ENCODE results near the gene AP1S1. TPM values are rescaled to one million over a fixed set of nuclear protein-coding genes. Genes with fewer than 3 reads are reported as not detected.

Gene AP1S1
- total and polyA plus RNA-seq, 2 donors (not counting 3 experiments of a cell fraction or from before 2014, with no cell fraction given) = 93.3 to 106 TPM

DNA sequence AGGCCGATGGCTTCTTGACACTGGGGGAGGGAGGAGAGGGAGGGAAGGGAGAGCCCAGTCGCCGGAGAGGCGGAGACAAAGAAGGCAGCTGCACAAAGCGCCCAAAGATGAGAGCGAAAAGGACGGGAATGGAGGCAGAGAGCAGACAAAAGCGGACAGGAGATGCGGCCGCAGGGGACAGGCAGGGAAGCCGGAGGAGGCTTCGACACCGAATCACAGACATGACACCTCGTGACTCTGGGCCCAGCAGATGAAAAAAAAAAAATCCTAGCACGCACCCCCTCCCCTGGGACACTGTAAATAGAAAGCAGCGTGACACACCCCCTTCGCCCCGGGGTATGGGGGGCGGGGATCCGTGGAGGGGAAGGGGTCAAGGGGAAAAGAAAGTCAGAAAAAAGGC is 24.8 kb downstream of the AP1S1 start:
- no peak overlapping the region for H2AFZ ChIP-seq (ENCODE audit: low read depth, low read length)
- intact Hi-C loops (cut with micrococcal nuclease) = loop anchor here (10.0 kb wide), 1 partner anchor 556 kb away; no protein-coding TSS in a partner anchor
- no peak overlapping the region for H3K4me3 ChIP-seq (replicated peaks in 1 of 3; ENCODE audit: insufficient read depth in 1 of 3, low read depth in 1 of 3, low read length in 3 of 3)

DNA sequence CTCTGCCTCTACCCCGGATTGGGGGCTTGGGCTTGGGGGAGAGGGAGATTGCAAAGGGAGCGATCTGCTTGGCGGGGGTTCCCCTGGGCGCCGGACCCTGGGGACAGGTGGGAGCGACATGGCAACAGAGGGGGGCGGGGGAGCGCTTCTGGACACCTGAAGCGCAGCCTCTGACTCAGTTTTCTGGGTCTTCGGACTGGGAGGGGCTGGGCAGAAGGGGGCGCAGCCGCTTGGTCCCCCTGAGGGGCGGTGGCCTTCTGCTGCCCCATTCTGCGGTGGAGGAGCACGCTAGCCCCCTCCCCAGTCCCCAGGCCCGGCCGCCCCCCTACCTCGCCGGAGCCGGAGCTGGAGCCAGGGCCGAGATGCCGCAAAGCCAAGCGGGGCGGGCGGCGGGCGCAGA is 25.4 kb downstream of the AP1S1 start:
- DNase-seq (ENCODE audit: low read depth, low spot score) (no peak), FAIRE-seq (no peak)
- Histone ChIP-seq H3K9me3 (replicated peaks; ENCODE audit: control insufficient read depth, insufficient read depth, low read length) (no peaks in the 10 kb centered on the region), H3K9me1 (replicated peaks; ENCODE audit: control insufficient read depth, extremely low read depth, insufficient read depth, low read length) (no peaks in the 10 kb centered on the region), H4K20me1 (replicated peaks; ENCODE audit: control insufficient read depth, extremely low read depth, insufficient read depth, low read length) (no peaks in the 10 kb centered on the region), H3K9ac (replicated peaks; ENCODE audit: extremely low read depth, insufficient read depth, low read length) (no peak overlapping the region), H3K79me2 (ENCODE audit: control insufficient read depth, insufficient read depth, low read length) (no peaks in the 10 kb centered on the region), H3K36me3 (ENCODE audit: control insufficient read depth in 2 of 2, extremely low read depth in 1 of 2, insufficient read depth in 2 of 2, low read length in 2 of 2) (no peaks in the 10 kb centered on the region), H3K27ac (ENCODE audit: insufficient read depth, low read depth, low read length) (no peak overlapping the region), H3K4me2 (ENCODE audit: insufficient read depth, low read length) (no peak overlapping the region), H3K27me3 (ENCODE audit: control insufficient read depth in 2 of 2, insufficient read depth in 2 of 2, low read length in 2 of 2) (peaks cover 41 to 52% of the 10 kb centered on the region in 2 experiments), H3K4me3 (replicated peaks in 1 of 3; ENCODE audit: insufficient read depth in 1 of 3, low read depth in 1 of 3, low read length in 3 of 3) (no peak overlapping the region), H3K4me1 (ENCODE audit: control insufficient read depth, extremely low read depth, insufficient read depth, low read length) (no peaks in the 10 kb centered on the region), H2AFZ (ENCODE audit: low read depth, low read length) (no peak overlapping the region)
- intact Hi-C loops (cut with micrococcal nuclease) = loop anchor here (10.0 kb wide), 1 partner anchor 555 kb away; no protein-coding TSS in a partner anchor
- no TSS peak for BruUV-seq (replicated peaks)
- ChIA-PET CTCF (interaction anchor here (1.0 kb wide), 2 partner anchors 13 to 36 kb away, joined by 4 to 5 read pairs; no protein-coding TSS in a partner anchor), POLR2A (no interaction called here)
- TF ChIP-seq GATA2 (IDR thresholded peaks at IDR 0.05; ENCODE audit: insufficient read depth, insufficient read length, low read depth, low read length) = no peak
- no peak for TF ChIP-seq MYC (IDR thresholded peaks at IDR 0.05; ENCODE audit: low read depth, low read length)
- TF ChIP-seq EZH2 (IDR thresholded peaks at IDR 0.05; ENCODE audit: borderline replicate concordance, low read depth, low read length, severe bottlenecking) = no peak
- TF ChIP-seq POLR2AphosphoS5 (IDR thresholded peaks at IDR 0.05; ENCODE audit: insufficient read depth, low read depth, low read length) = no peak
- no peak for TF ChIP-seq JUN (IDR thresholded peaks at IDR 0.05; ENCODE audit: borderline replicate concordance, insufficient read depth, insufficient read length, low read depth)
- TF ChIP-seq MAX (IDR thresholded peaks at IDR 0.05; ENCODE audit: insufficient read depth, insufficient read length) = no peak
- no peak for TF ChIP-seq POLR2A (IDR thresholded peaks at IDR 0.05; ENCODE audit: low read depth, low read length)
- dilution Hi-C loops (cut with MboI; ENCODE audit: extremely low pct_ligation_motif_present, low sequenced_read_pairs) = no loop called here

More for the DNA sequence above, 24.8 kb downstream of the AP1S1 start:
- Histone ChIP-seq H3K9ac (replicated peaks; ENCODE audit: extremely low read depth, insufficient read depth, low read length) (no peak overlapping the region), H3K9me3 (replicated peaks; ENCODE audit: control insufficient read depth, insufficient read depth, low read length) (no peaks in the 10 kb centered on the region), H3K27me3 (ENCODE audit: control insufficient read depth in 2 of 2, insufficient read depth in 2 of 2, low read length in 2 of 2) (peaks cover 47 to 58% of the 10 kb centered on the region in 2 experiments), H3K79me2 (ENCODE audit: control insufficient read depth, insufficient read depth, low read length) (no peaks in the 10 kb centered on the region), H4K20me1 (replicated peaks; ENCODE audit: control insufficient read depth, extremely low read depth, insufficient read depth, low read length) (no peaks in the 10 kb centered on the region), H3K4me1 (ENCODE audit: control insufficient read depth, extremely low read depth, insufficient read depth, low read length) (no peaks in the 10 kb centered on the region), H3K4me2 (ENCODE audit: insufficient read depth, low read length) (no peak overlapping the region), H3K36me3 (ENCODE audit: control insufficient read depth in 2 of 2, extremely low read depth in 1 of 2, insufficient read depth in 2 of 2, low read length in 2 of 2) (no peaks in the 10 kb centered on the region), H3K9me1 (replicated peaks; ENCODE audit: control insufficient read depth, extremely low read depth, insufficient read depth, low read length) (no peaks in the 10 kb centered on the region), H3K27ac (ENCODE audit: insufficient read depth, low read depth, low read length) (no peak overlapping the region)
- dilution Hi-C loops (cut with MboI; ENCODE audit: extremely low pct_ligation_motif_present, low sequenced_read_pairs) = no loop called here
- CTCF ChIA-PET = interaction anchor here (0.7 to 6.3 kb wide), 3 partner anchors 13 to 139 kb away, joined by 4 to 39 read pairs (median 9); no protein-coding TSS in a partner anchor
- FAIRE-seq (no peak), DNase-seq (ENCODE audit: low read depth, low spot score) (no peak)
- no TSS peak for BruUV-seq (replicated peaks)
- POLR2A ChIA-PET = no interaction called here
- TF ChIP-seq POLR2A (IDR thresholded peaks at IDR 0.05; ENCODE audit: low read depth, low read length) (no peak), FOS (IDR thresholded peaks at IDR 0.05; ENCODE audit: borderline replicate concordance, insufficient read depth, low read length) (no peak), JUN (IDR thresholded peaks at IDR 0.05; ENCODE audit: borderline replicate concordance, insufficient read depth, insufficient read length, low read depth) (no peak)

Measured in endothelial cell of umbilical vein (primary cell).